Measurements from ENCODE around the gene FADD.

FADD gene

DNA sequence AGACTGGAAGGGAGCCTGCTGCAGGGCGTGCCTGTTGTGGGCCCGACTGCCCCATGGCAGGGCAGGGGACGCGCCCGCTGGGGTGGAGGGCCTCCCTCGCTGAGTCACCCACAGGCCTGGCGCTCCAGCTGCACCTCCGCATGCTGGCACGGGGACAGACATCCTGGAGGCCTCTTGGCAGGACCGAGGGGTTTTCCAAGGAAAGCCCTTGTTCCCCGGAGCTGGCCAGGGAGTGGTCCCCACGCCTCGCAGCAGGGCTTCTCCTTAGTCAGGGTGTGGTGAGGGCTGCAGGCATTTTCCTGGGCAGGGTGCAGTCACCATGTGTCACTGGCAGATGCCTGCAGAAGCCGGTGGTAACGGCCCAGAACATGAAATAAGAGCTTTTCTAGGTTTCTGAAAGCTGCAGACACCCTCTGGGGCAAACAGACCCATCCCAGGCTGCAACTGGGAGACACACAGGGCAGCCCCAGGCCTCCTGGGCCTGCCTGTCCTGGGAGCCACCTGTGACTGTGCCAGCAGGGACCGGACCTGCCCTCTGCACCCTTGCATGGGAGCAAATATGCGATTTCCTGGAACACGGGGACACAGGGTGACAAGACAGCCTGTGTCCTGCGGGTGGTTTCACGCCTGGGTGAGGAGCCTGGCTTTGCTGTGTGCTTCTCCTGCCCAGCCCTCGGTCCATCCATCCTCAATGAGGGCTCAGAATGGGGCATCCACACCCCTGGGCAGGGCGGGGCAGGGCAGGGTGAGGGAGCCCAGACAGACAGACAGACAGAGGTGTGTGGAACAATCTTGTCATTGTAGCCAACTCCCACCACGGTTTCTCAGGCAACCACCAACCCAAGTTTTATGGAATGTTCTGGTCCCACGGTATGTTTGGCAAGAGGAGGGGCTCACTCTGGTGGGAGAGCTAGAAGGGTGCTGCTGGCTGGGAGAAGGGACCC lies 43.2 kb upstream of the FADD start:
- no peak for DNase-seq (ENCODE audit: extremely low read depth, low read depth)
- TF ChIP-seq CTCF (IDR thresholded peaks at IDR 0.05; ENCODE audit: low read depth, low read length, missing control alignments): no peak
- no peak overlapping the region for H3K4me3 ChIP-seq (replicated peaks; ENCODE audit: low read depth, low read length)

GRCh38 chr11:70161043-70161625 lies 42.0 kb upstream of the FADD start:
- DNase-seq (ENCODE audit: extremely low read depth, low read depth): no peak
- no peak for TF ChIP-seq CTCF (IDR thresholded peaks at IDR 0.05; ENCODE audit: low read depth, low read length, missing control alignments)
- no peak overlapping the region for H3K4me3 ChIP-seq (replicated peaks; ENCODE audit: low read depth, low read length)

DNA sequence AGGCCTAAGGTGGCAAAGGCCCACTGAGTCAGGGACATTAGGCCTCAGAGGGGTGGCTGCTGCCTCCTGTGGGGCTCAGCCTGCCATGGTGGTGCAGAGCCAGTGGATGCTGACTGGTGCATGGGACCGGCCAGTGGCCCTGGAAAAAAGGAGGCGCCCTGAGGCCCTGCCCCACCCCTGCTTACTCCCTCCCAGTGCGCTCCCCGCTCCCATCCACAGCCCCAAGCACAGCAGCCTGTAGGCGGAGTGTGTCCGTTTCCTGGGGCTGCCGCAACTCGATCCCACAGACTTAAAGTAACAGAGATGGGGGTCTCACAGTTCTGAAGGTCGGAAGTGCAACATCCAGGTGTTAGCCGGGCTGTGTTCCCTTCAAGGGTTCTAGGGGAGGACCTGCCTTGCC lies 38.4 kb upstream of the FADD start:
- DNase-seq (ENCODE audit: extremely low read depth, low read depth): no peak
- H3K4me3 ChIP-seq (replicated peaks; ENCODE audit: low read depth, low read length): no peak overlapping the region
- TF ChIP-seq CTCF (IDR thresholded peaks at IDR 0.05; ENCODE audit: low read depth, low read length, missing control alignments): no peak

- no peak for DNase-seq (ENCODE audit: extremely low read depth, low read depth)
- TF ChIP-seq CTCF (IDR thresholded peaks at IDR 0.05; ENCODE audit: low read depth, low read length, missing control alignments): no peak
- no peak overlapping the region for H3K4me3 ChIP-seq (replicated peaks; ENCODE audit: low read depth, low read length)
These were observed 36.0 kb upstream of the FADD start for GRCh38 chr11:70167120-70167519.

- TF ChIP-seq CTCF (IDR thresholded peaks at IDR 0.05; ENCODE audit: low read depth, low read length, missing control alignments): no peak
- no peak for DNase-seq (ENCODE audit: extremely low read depth, low read depth)
- H3K4me3 ChIP-seq (replicated peaks; ENCODE audit: low read depth, low read length): no peak overlapping the region
These were observed 35.2 kb upstream of the FADD start for GRCh38 chr11:70167723-70168404.

- TF ChIP-seq CTCF (IDR thresholded peaks at IDR 0.05; ENCODE audit: low read depth, low read length, missing control alignments): no peak
- no peak overlapping the region for H3K4me3 ChIP-seq (replicated peaks; ENCODE audit: low read depth, low read length)
- DNase-seq (ENCODE audit: extremely low read depth, low read depth): no peak
These were observed 34.7 kb upstream of the FADD start for GRCh38 chr11:70168405-70168754.

Data from HFF-Myc (cell line).